Measurements from ENCODE around the gene AFAP1L1. TPM values are rescaled to one million over a fixed set of nuclear protein-coding genes. Genes with fewer than 3 reads are reported as not detected.

Gene AFAP1L1
- total and polyA plus RNA-seq, 9 of the 15 experiments (the other 6 are each of a cell fraction or from before 2014, with no cell fraction given) = 0.01 to 0.12 (median 0.03) TPM; not detected in 4

GRCh38 chr5:149317281-149318048 is 45.8 kb downstream of the AFAP1L1 start (continued):
- TF ChIP-seq HSF4 (CRISPR knock-in tag; IDR thresholded peaks at IDR 0.05; ENCODE audit: borderline replicate concordance) = no peak
- no peak for TF ChIP-seq DNMT1 (IDR thresholded peaks at IDR 0.05)
- TF ChIP-seq KHSRP (IDR thresholded peaks at IDR 0.05) = no peak
- no peak for TF ChIP-seq FOS (IDR thresholded peaks at IDR 0.05; ENCODE audit: extremely low read depth, insufficient read length)
- no peak for TF ChIP-seq ATF2 (CRISPR knock-in tag; IDR thresholded peaks at IDR 0.05)
- 0 out of 2 replicates have a peak, but pooled peaks have one; percentile 12 for TF ChIP-seq ZNF583 (CRISPR knock-in tag; IDR thresholded peaks at IDR 0.05)
- TF ChIP-seq ZNF592 (IDR thresholded peaks at IDR 0.05) = peak; percentile 41; the same call in 1 of the 2 replicates
- TF ChIP-seq ZNF780A (CRISPR knock-in tag; IDR thresholded peaks at IDR 0.05) = no peak
- peak; percentile 83 to 93 for TF ChIP-seq RAD21 (CRISPR knock-in tag; conservative IDR thresholded peaks at IDR 0.05 in 1 of 2, IDR thresholded peaks at IDR 0.05 in 1 of 2)
- TF ChIP-seq POLR2H (tag; IDR thresholded peaks at IDR 0.05; ENCODE audit: low read depth) = no peak
- TF ChIP-seq ZNF140 (CRISPR knock-in tag; IDR thresholded peaks at IDR 0.05) = no peak
- 0 out of 2 replicates have a peak, but pooled peaks have one; percentile 10 for TF ChIP-seq MYC (IDR thresholded peaks at IDR 0.05; ENCODE audit: low read depth, low read length)
- no peak for TF ChIP-seq MYC (CRISPR knock-in tag; IDR thresholded peaks at IDR 0.05; ENCODE audit: borderline replicate concordance, low read depth)
- peak; percentile 72 for TF ChIP-seq SMC3 (conservative IDR thresholded peaks at IDR 0.05; ENCODE audit: insufficient read depth, low read depth, low read length)
- no peak for TF ChIP-seq ZNF277 (CRISPR knock-in tag; IDR thresholded peaks at IDR 0.05; ENCODE audit: borderline replicate concordance)
- no peak for TF ChIP-seq MAX (CRISPR knock-in tag; IDR thresholded peaks at IDR 0.05)
- 0 out of 4 replicates have a peak, but pooled peaks of 1 of the 2 experiments have one; percentile 30 for TF ChIP-seq TEAD1 (CRISPR knock-in tag; IDR thresholded peaks at IDR 0.05)
- TF ChIP-seq MED1 (CRISPR knock-in tag; IDR thresholded peaks at IDR 0.05; ENCODE audit: borderline replicate concordance) = no peak
- no peak for TF ChIP-seq PCBP1 (IDR thresholded peaks at IDR 0.05; ENCODE audit: low read depth, low read length, poor library complexity, severe bottlenecking)

Data from K562 (cell line).